Endothelial cell (in vitro differentiated cells): ENCODE measurements around the gene MVK. TPM values are rescaled to one million over a fixed set of nuclear protein-coding genes. Genes with fewer than 3 reads are reported as not detected.

Source experiments
- DNase-seq: peaks from one replicate; pipeline ENCODE4 v3.0.0; 2021; ENCODE audit warnings: low spot score
- H3K27ac Mint-ChIP-seq: one replicate; pipeline ENCODE4 v1.8.0; 2021; ENCODE audit warnings: mixed read lengths, inconsistent platforms; ENCODE audit not compliant: unreplicated experiment
- H3K27me3 Mint-ChIP-seq: one replicate; pipeline ENCODE4 v1.8.0; 2021; ENCODE audit warnings: mild to moderate bottlenecking, moderate library complexity, mixed read lengths, inconsistent platforms; ENCODE audit not compliant: unreplicated experiment
- H3K36me3 Mint-ChIP-seq: one replicate; pipeline ENCODE4 v1.8.0; 2021; ENCODE audit warnings: mild to moderate bottlenecking, low read depth, mixed read lengths, inconsistent platforms; ENCODE audit not compliant: unreplicated experiment
- H3K4me1 Mint-ChIP-seq: one replicate; pipeline ENCODE4 v1.8.0; 2021; ENCODE audit warnings: mild to moderate bottlenecking, mixed read lengths, inconsistent platforms; ENCODE audit not compliant: unreplicated experiment
- H3K4me3 Mint-ChIP-seq: one replicate; pipeline ENCODE4 v1.8.0; 2021; ENCODE audit warnings: mild to moderate bottlenecking, mixed read lengths, inconsistent platforms; ENCODE audit not compliant: unreplicated experiment
- H3K9me3 Mint-ChIP-seq: one replicate; pipeline ENCODE4 v1.8.0; 2021; ENCODE audit warnings: mixed read lengths, inconsistent platforms; ENCODE audit not compliant: unreplicated experiment
- CTCF ChIP-seq: fragments of 200-600 bp; sonication (generic); IDR thresholded peaks from one replicate; pipeline ENCODE4 v1.5.0; 2021; ENCODE audit warnings: antibody characterized with exemption; ENCODE audit not compliant: unreplicated experiment
- total RNA-seq: library from RNA; stranded (reverse); fragmentation: NEBNext Ultra II Directional; extraction: Animal tissue kit (Norgen Biotek cat#: 25700); gene quantifications from one replicate; pipeline ENCODE4 v1.2.1, GENCODE V29; 2021; ENCODE audit not compliant: unreplicated experiment

Gene MVK
- total RNA-seq, 1 donor from 2014 or later, result 40.7 TPM

- Mint-ChIP-seq H3K4me1 (no peaks in the 10 kb centered on the region), H3K27ac (no peak overlapping the region), H3K36me3 (peaks cover 28% of the 10 kb centered on the region), H3K9me3 (no peaks in the 10 kb centered on the region), H3K27me3 (peaks cover 8% of the 10 kb centered on the region), H3K4me3 (peak overlapping the region; percentile 56)
- no peak for DNase-seq
- TF ChIP-seq CTCF, result no peak
Observed at GRCh38 chr12:109588461-109589239, 15.1 kb downstream of the MVK start.

DNA sequence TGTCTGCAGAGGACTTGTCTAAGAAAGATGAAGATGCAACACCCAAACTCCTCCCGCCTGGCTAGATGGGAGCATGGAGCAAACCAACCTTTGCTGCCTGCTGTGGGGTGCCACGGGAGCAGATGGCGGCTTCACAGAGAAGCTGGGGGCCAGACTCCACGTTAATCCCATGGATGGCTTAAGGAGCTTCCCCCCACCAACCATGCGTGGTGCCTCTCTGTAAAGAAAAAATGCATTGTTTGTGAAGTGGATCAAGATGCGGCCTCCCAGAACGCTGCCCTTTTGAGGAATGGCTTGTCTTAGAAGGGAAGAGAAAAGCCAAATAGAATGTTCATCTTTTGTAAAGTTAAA lies 15.6 kb downstream of the MVK start:
- H3K27me3 Mint-ChIP-seq, result peaks cover 8% of the 10 kb centered on the region
- no peak overlapping the region for H3K27ac Mint-ChIP-seq
- H3K9me3 Mint-ChIP-seq, result no peaks in the 10 kb centered on the region
- no peaks in the 10 kb centered on the region for H3K4me1 Mint-ChIP-seq
- H3K4me3 Mint-ChIP-seq, result peak overlapping the region; percentile 56
- TF ChIP-seq CTCF, result no peak
- DNase-seq, result no peak
- H3K36me3 Mint-ChIP-seq, result peaks cover 25% of the 10 kb centered on the region

- TF ChIP-seq CTCF, result no peak
- H3K27ac Mint-ChIP-seq, result no peak overlapping the region
- H3K36me3 Mint-ChIP-seq, result peaks cover 25% of the 10 kb centered on the region
- DNase-seq, result no peak
- H3K4me3 Mint-ChIP-seq, result no peak overlapping the region
- H3K4me1 Mint-ChIP-seq, result no peaks in the 10 kb centered on the region
- H3K27me3 Mint-ChIP-seq, result peaks cover 8% of the 10 kb centered on the region
- no peaks in the 10 kb centered on the region for H3K9me3 Mint-ChIP-seq
Observed at GRCh38 chr12:109589691-109590245, 16.2 kb downstream of the MVK start.

GRCh38 chr12:109590566-109590965 lies 17.0 kb downstream of the MVK start:
- no peaks in the 10 kb centered on the region for H3K9me3 Mint-ChIP-seq
- H3K4me3 Mint-ChIP-seq, result no peak overlapping the region
- no peak for TF ChIP-seq CTCF
- H3K27ac Mint-ChIP-seq, result peak overlapping the region; percentile 5
- no peak for DNase-seq
- H3K36me3 Mint-ChIP-seq, result peaks cover 25% of the 10 kb centered on the region
- no peaks in the 10 kb centered on the region for H3K4me1 Mint-ChIP-seq
- peaks cover 8% of the 10 kb centered on the region for H3K27me3 Mint-ChIP-seq

- Mint-ChIP-seq H3K9me3 (no peaks in the 10 kb centered on the region), H3K4me3 (no peak overlapping the region)
Observed at GRCh38 chr12:109591041-109591440, 17.4 kb downstream of the MVK start.

More at GRCh38 chr12:109591041-109591440, 17.4 kb downstream of the MVK start:
- no peak for DNase-seq
- no peaks in the 10 kb centered on the region for H3K4me1 Mint-ChIP-seq
- no peak overlapping the region for H3K27ac Mint-ChIP-seq
- no peak for TF ChIP-seq CTCF
- peaks cover 25% of the 10 kb centered on the region for H3K36me3 Mint-ChIP-seq
- H3K27me3 Mint-ChIP-seq, result peaks cover 8% of the 10 kb centered on the region
